HG03039 (cell line): ENCODE data around the gene CD2BP2.
"Not testable (repeated sequence)": the region's sequence is repeated elsewhere in the genome, so short reads cannot be mapped to it uniquely, and the experiment has no call there.

Experiments
- ATAC-seq: cut with Tn5 transposase; IDR thresholded peaks from one replicate; pipeline ENCODE4 v1.9.1; 2021; ENCODE audit warnings: mild to moderate bottlenecking, moderate library complexity; ENCODE audit not compliant: unreplicated experiment

CD2BP2 gene

DNA sequence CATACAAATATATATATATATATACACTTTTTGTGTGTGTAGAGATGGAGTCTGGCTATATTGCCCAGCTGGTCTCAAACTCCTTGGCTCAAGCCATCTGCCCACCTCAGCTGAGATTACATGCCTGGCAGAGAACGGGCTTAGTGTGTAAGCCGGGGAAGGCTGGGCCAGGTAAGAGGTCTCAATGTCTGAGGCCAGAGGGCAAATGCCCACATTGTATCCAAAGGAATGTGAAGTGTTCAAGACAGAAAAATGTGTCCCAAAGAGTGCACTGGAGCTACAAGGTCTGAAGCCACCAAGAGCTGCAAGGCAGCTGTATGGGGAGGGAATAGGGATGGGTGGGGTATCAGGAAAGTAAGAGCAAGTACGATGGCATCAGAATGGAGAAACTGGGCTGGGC, 8.8 kb downstream of the CD2BP2 start:
- no peak for ATAC-seq

DNA sequence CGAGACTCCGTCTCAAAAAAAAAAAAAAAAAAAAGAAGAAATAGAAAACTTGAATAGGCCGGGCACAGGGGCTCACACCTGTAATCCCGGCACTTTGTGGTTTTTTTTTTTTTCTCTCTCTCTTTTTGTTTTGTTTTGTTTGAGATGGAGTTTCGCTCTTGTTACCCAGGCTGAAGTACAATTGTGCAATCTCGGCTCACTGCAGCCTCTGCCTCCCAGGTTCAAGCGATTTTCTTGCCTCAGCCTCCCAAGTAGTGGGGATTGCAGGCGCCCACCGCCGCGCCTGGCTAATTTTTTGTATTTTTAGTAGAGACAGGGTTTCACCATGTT, 11.7 kb downstream of the CD2BP2 start:
- ATAC-seq: not testable (repeated sequence)

DNA sequence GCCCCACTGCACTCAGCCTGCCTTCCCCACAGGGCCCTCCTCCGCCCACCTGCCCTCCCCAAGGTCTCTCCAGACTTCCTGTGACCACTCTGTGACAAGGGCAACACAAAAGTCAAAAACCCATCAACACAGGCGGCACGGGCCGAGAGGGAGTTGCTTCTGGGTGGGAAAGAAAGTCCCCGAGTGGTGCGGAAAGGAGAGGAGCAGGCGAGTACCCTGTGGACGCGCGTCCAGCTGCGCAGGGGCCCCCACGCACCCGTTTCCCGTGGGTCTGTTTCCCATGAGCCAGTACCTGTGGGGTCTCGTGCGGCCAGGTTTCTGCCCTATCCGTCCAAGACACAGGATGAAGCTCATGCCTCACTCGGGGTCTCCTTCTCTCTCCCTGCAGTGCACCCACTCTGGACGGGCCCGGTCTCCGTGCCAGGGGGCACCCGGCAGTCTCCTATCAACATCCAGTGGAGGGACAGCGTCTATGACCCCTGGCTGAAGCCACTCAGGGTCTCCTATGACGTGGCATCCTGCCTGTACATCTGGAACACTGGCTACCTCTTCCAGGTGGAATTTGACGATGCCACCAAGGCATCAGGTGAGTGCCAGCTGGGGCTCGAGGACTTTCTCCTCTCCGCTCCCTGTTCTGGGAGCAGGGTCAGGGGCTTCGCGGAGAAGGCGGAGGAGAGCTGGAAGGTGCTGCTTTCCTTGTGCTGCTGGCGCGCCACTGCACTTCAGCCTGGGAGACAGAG, 12.2 kb downstream of the CD2BP2 start:
- ATAC-seq: no peak

DNA sequence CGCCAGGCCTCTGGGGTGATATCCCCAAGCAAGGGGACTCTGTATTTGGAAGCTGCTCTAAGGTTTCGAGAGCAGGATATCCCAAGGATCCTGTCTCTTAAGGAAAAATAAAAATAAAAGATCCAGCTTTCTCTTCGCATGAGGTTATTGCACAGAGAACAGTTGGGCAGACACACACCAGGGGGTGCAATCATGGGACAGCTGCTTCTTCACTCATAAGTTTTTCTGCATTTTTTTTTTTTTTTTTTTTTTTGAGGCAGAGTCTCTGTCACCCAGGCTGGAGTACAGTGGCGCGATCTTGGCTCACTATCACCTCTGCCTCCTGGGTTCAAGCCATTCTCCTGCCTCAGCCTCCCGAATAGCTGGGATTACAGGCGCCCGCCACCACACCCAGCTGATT, 13.1 kb downstream of the CD2BP2 start:
- not testable (repeated sequence) for ATAC-seq

DNA sequence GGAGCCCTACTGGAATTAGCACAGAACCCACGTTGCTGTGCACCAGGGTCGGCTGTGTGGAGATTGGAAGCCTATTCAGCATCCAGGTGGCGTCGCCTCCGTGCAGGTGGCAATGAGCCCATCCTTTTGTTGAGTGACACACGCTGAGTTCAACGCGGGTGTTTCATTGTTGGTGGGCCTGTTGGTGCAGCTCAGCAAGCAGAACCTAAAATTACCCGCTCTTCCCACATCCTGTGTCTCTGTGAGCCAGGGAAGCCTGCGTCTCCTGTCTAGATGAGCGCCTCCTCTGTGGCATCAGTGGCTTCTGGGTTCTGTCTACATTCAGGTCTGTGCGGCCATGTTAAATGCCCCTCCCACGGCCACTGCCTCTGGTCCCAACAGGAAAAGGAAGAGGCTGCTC, 14.5 kb downstream of the CD2BP2 start:
- no peak for ATAC-seq

DNA sequence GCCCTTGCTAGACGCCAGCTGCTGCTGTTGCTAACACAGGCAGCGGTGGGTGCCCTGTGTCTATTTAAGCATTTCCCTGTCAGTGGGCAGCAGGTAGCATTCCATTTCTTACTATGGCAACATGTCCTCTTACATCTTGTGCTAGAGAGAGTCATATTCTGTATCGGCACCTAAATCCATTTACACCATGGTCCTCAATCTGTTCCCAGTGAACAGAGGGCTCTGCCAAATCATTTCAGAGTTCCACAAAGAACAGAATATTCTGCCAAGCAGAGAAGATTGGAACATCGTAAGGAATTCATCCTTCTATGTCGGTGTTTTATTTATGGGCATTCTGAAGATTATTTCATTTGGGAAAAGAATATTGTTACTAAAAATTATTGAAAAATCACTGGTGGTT, 16.4 kb downstream of the CD2BP2 start:
- ATAC-seq: not testable (repeated sequence)

DNA sequence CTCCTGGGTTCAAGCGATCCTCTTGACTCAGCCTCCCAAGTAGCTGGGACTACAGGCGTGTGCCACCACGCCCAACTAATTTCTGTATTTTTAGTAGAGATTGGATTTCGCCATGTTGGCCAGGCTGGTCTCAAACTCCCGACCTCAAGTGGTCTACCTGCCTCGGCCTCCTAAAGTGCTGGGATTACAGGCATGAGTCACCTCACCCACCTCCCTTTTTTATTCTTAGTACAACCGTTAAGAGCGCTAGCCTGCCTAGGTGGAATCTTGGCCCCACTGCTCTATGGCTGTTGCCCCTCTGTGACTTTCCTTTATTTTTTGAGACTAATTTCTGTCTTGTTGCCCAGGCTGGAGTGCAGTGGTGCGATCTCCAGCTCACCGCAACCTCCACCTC, 17.1 kb downstream of the CD2BP2 start:
- ATAC-seq: not testable (repeated sequence)

DNA sequence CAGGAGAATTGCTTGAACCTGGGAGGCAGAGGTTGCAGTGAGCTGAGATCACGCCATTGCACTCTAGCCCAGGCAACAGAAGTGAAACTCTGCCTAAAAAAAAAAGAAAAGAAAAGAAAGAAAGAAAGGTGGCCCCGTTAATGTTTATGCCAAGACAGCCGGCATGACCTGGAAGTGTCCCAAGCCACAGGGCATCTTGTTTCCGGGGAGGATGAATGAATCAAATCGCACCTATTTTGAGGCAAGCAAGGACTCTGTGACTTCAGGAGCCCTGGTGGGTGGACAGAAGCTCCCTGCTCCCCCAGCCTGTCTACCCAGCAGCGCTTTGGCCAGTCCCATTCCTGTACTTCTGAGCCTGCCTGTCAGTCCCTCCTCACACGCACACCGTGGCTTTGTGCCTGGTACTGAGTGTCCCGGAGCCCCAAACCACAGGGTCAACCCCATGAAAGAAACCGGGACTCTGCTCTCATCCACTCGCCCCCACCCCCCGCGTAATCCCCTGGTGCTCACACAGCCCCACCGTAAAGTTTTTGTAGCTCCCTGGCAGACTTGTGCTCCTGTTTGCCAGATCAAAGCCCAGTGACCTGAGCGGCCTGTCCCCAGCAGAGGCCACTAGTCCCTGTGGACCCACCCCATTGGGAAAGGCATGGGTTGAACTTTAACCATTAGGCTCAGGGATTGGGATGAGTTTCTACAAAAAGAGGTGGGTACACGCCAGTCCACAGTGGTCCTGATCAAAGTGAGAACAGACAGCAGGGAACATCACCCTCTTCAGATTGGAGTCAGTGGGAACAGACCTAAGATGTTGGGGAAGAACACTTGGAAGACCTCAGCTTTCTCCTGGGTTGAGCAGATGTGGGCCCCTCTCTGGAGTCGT, 19.3 kb downstream of the CD2BP2 start:
- no peak for ATAC-seq

DNA sequence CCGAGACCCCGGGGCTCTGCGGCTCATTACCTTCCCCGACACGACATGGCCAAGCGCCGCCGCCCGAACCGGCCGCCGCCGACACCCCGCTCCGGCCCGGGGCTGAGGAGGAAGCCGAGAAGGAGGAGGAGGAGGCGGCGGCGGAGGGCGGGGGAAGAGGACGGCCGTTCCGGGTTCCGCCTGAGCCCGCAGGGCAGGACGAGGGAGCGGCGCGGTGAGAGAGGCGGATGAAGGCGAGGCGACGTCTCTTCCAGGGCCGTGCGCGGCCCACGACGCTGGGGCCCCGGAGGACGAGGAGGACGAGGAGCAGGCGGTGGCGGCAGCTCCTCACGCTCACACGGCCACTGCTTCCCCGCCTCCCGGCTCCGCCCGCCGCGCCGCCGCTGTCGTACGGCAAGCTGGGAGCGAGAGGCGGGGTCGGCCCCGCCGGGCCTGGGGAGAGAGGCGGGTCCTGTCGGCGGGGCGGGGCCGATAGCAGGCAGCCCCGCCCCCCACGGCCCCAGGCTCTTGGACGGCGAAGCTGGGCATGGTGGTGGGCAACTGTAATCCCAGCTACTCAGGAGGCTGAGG, 20.0 kb downstream of the CD2BP2 start:
- peak; percentile 72 for ATAC-seq

DNA sequence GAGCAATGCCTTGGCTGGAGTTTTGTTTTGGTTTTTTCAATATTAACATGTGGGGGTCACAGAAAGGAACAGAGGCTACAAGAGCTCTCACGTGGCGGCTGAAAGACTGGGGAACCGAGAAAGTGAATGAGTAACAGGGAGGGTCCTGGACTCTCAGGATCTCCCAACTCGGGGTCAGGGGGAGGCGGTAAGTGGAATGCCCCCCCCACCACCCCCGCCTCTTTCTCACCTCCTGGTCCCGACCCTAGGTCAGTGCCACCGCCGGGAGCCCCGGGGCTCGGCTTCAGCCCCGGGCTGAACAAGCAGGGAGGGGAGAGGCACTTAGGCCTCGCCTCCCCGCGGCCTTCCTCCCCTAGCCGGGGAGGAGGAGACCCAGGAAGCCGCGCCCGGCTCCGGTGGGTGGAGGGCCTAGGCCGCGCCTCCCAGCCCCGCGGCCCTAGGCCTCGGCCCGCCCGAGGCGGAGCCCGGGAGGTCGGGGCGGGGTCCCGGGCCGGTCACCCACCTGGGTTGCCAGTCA, 20.6 kb downstream of the CD2BP2 start:
- ATAC-seq: peak; percentile 83

DNA sequence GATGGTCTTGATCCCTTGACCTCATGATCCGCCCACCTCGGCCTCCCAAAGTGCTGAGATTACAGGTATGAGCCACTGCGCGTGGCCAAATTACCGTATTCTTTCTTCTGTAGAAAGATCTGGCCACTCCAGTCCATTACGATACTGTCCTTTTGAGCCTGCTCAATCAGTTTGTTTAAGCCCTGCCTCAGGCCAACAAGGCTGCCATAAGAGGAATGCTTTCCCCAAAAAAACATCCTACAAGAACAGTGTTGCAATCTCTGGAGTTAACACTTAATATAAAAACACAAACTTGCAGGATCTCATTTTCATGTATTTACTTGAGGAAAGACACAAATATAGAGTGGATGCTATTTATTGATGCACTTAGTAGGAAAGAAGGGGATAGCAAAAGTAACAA, 30.9 kb downstream of the CD2BP2 start:
- not testable (repeated sequence) for ATAC-seq

DNA sequence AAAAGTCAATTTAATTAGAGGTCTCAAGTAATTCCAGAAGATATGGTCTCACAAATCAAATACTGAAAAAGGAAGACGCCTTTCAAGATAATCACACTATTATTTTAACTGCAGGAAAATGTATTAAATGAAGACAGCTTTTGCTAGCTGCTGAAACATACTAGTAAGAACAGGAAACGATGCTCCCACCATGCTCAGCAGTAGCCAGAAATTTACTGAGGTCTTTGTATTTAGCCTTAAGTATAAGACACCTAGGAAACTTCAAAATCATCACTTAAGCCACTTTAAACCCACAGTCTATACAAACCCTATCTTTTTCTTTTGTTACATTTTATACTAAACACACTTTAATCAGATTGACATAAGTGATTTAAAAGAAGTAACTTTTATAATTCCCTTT, 36.5 kb downstream of the CD2BP2 start:
- ATAC-seq: not testable (repeated sequence)

DNA sequence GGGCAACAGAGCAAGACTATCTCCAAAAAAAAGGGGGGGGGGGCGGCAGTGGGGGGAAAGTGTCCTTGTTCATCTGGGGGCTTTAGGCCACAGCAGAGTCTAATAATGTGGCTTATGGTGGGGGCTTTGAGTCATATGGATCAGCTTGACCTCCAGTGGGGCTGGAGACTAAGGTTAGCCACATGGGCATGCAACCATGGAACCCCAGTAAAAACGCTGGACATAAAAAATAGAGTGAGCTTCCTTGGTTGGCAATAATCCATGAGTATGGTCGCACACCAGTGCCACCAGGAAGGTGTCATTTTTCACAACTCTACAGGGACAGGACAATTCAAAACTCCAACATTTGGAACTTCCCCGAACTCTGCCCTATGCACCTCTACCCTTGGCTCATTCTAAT, 44.2 kb downstream of the CD2BP2 start:
- ATAC-seq: not testable (repeated sequence)

DNA sequence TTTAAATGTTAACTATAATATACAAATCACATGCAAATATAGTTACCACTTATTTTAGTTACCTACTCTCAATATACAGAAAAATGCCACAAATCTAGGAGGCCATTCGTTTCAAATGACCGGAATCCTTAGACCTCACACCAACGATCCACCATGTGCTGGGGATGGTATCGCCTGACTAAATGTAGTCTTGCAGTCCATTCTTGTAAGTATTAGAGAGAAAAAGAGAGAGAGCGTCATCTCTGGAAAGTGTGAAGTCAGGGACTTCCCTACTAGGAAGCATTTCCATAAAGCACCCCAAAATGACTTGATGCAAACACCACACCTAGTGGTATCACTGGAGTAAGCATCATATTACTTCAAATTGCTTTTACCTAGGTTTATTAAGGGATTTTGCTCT, 45.9 kb downstream of the CD2BP2 start:
- ATAC-seq: not testable (repeated sequence)
